Neural progenitor cell (in vitro differentiated cells): Measurements from ENCODE around the gene TRIM15.

Source experiments
- EZH2 ChIP-seq: fragments of 200-600 bp; sonication (generic); IDR thresholded peaks from 2 replicates; pipeline ENCODE4 v1.6.1; 2017; ENCODE audit warnings: antibody characterized with exemption, mild to moderate bottlenecking, moderate library complexity
- TF ChIP-seq, protein P1 (sequence below): fragments of 200-600 bp; sonication (generic); IDR thresholded peaks from 2 replicates; pipeline ENCODE4 v1.5.1; 2017; ENCODE audit warnings: antibody characterized with exemption, mild to moderate bottlenecking

DNA sequence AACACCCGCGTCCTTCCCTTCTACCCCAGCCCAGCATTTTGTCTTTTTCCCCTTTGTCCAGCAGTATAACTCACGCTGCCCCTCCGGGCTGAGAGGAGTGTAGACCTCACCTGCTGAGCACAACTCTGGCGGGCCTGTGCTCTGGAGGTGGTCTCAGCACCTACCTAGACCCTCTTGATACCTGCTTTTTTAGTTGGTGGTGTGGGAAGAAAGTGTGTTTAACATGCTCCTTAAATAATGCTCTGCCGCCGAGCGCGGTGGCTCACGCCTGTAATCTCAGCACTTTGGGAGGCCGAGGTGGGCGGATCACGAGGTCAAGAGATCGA is 51.3 kb downstream of the TRIM15 start:
- TF ChIP-seq, protein P1, sequence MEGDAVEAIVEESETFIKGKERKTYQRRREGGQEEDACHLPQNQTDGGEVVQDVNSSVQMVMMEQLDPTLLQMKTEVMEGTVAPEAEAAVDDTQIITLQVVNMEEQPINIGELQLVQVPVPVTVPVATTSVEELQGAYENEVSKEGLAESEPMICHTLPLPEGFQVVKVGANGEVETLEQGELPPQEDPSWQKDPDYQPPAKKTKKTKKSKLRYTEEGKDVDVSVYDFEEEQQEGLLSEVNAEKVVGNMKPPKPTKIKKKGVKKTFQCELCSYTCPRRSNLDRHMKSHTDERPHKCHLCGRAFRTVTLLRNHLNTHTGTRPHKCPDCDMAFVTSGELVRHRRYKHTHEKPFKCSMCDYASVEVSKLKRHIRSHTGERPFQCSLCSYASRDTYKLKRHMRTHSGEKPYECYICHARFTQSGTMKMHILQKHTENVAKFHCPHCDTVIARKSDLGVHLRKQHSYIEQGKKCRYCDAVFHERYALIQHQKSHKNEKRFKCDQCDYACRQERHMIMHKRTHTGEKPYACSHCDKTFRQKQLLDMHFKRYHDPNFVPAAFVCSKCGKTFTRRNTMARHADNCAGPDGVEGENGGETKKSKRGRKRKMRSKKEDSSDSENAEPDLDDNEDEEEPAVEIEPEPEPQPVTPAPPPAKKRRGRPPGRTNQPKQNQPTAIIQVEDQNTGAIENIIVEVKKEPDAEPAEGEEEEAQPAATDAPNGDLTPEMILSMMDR: no peak
- TF ChIP-seq EZH2: no peak
